GM20000 (cell line): Measurements from ENCODE around the gene NDUFAF5.

Experiments
- DNase-seq: peaks from one replicate; pipeline ENCODE4 v3.0.0; 2012; ENCODE audit warnings: low spot score
- CTCF ChIP-seq: IDR thresholded peaks from 2 replicates; pipeline ENCODE4 v1.5.1; 2012; ENCODE audit warnings: mild to moderate bottlenecking, control low read depth; ENCODE audit errors: extremely low read depth, missing control alignments

Gene NDUFAF5

GRCh38 chr20:13783528-13783927 lies 1.3 kb upstream of the NDUFAF5 start:
- DNase-seq, result no peak
- TF ChIP-seq CTCF, result no peak

GRCh38 chr20:13784271-13784892 lies 446 bp upstream of the NDUFAF5 start:
- DNase-seq, result no peak
- TF ChIP-seq CTCF, result no peak

GRCh38 chr20:13786143-13786828 lies 1.5 kb downstream of the NDUFAF5 start:
- no peak for TF ChIP-seq CTCF
- no peak for DNase-seq

- peak; percentile 53 for DNase-seq
- TF ChIP-seq CTCF, result peak; percentile 44
These were observed 3.5 kb downstream of the NDUFAF5 start for GRCh38 chr20:13788167-13788834.

- TF ChIP-seq CTCF, result no peak
- no peak for DNase-seq
These were observed 5.9 kb downstream of the NDUFAF5 start for GRCh38 chr20:13790708-13791107.

- TF ChIP-seq CTCF, result no peak
- no peak for DNase-seq
These were observed 7.0 kb downstream of the NDUFAF5 start for GRCh38 chr20:13791540-13792459.
